HepG2 (cell line): ENCODE results near the gene ZNF512B. TPM values are rescaled to one million over a fixed set of nuclear protein-coding genes. Genes with fewer than 3 reads are reported as not detected.

Source experiments
- CAMTA2 ChIP-seq: sonication (generic); formaldehyde crosslinking; IDR thresholded peaks from 2 replicates; pipeline ENCODE4 v1.4.0; 2020; ENCODE audit warnings: mild to moderate bottlenecking, missing genetic modification reagents, borderline replicate concordance
- CEBPB ChIP-seq: IDR thresholded peaks from 2 replicates; pipeline ENCODE4 v1.6.1; 2011; ENCODE audit warnings: low read depth, low read length, improper control_type of control experiment, borderline replicate concordance
- MYNN ChIP-seq: sonication (generic); formaldehyde crosslinking; IDR thresholded peaks from 2 replicates; pipeline ENCODE4 v1.4.0; 2020; ENCODE audit warnings: mild to moderate bottlenecking, low read depth, missing genetic modification reagents
- NFE2 ChIP-seq: sonication (generic); formaldehyde crosslinking; IDR thresholded peaks from 2 replicates; pipeline ENCODE4 v1.4.0; 2020; ENCODE audit warnings: missing genetic modification reagents
- NFE2L2 ChIP-seq: fragments of 150-350 bp; IDR thresholded peaks from 2 replicates; pipeline ENCODE4 v1.6.1; 2014; ENCODE audit warnings: low read length
- PHF5A ChIP-seq: IDR thresholded peaks from one replicate; pipeline ENCODE4 v1.6.1; 2018; ENCODE audit warnings: low read depth, missing genetic modification reagents; ENCODE audit not compliant: unreplicated experiment
- SMAD9 ChIP-seq: sonication (generic); formaldehyde crosslinking; IDR thresholded peaks from 2 replicates; pipeline ENCODE4 v1.5.1; 2020; ENCODE audit warnings: mild to moderate bottlenecking, missing genetic modification reagents
- SOX5 ChIP-seq: IDR thresholded peaks from 2 replicates; pipeline ENCODE4 v1.6.1; 2016; ENCODE audit warnings: borderline replicate concordance
- TP53 ChIP-seq: sonication (generic); formaldehyde crosslinking; conservative IDR thresholded peaks from 2 replicates; pipeline ENCODE4 v1.4.0; 2020; ENCODE audit warnings: missing genetic modification reagents
- ZEB1 ChIP-seq: IDR thresholded peaks from 2 replicates; pipeline ENCODE4 v1.6.1; 2012; ENCODE audit warnings: mild to moderate bottlenecking, low read depth, inconsistent platforms; ENCODE audit not compliant: insufficient replicate concordance
- ZNF138 ChIP-seq: sonication (generic); formaldehyde crosslinking; IDR thresholded peaks from 2 replicates; pipeline ENCODE4 v1.5.0; 2020; ENCODE audit warnings: mild to moderate bottlenecking, low read depth, missing genetic modification reagents
- ZNF326 ChIP-seq: sonication (generic); formaldehyde crosslinking; IDR thresholded peaks from 2 replicates; pipeline ENCODE4 v1.4.0; 2020; ENCODE audit warnings: missing genetic modification reagents, borderline replicate concordance
- ZNF605 ChIP-seq: sonication (generic); formaldehyde crosslinking; IDR thresholded peaks from 2 replicates; pipeline ENCODE4 v1.8.0; 2022; ENCODE audit warnings: mild to moderate bottlenecking, missing genetic modification reagents
- ZNF788 ChIP-seq: sonication (generic); formaldehyde crosslinking; IDR thresholded peaks from 2 replicates; pipeline ENCODE4 v1.5.0; 2020; ENCODE audit warnings: mild to moderate bottlenecking, missing genetic modification reagents, borderline replicate concordance
- ZSCAN12 ChIP-seq: sonication (generic); formaldehyde crosslinking; IDR thresholded peaks from 2 replicates; pipeline ENCODE4 v1.9.0; 2021; ENCODE audit warnings: mild to moderate bottlenecking, missing genetic modification reagents
- polyA plus RNA-seq, 8 experiments: library from polyadenylated mRNA; depleted of rRNA in 3 of 8; stranded (reverse) in 7 of 8; unstranded in 1 of 8; fragments of >200 nt; fragmentation: Illumina TruSeq in 4 of 8; extraction: Trizol in 4 of 8; gene quantifications; 2 replicates each; pipeline versions ENCODE4 v1.2.1 to v1.2.3, GENCODE V29; 2011 to 2016; ENCODE audit warnings: low read depth in 4 of 8, missing spikeins in 1 of 8, mixed read lengths in 1 of 8; ENCODE audit not compliant: insufficient read depth in 1 of 8
- total RNA-seq, 5 experiments: library from RNA; depleted of rRNA; stranded (reverse); fragments of >200 nt; fragmentation: Illumina TruSeq; extraction: Trizol; gene quantifications; 2 replicates each; pipeline ENCODE4 v1.2.3, GENCODE V29; 2016; ENCODE audit warnings: low read depth in 1 of 5
- TF ChIP-seq, protein P1 (sequence below): sonication (generic); formaldehyde crosslinking; IDR thresholded peaks from 2 replicates; pipeline ENCODE4 v1.5.1; 2020; ENCODE audit warnings: missing genetic modification reagents, mild to moderate bottlenecking, borderline replicate concordance
- TF ChIP-seq, protein P2 (sequence below): IDR thresholded peaks from 2 replicates; pipeline ENCODE4 v1.4.0; 2020; ENCODE audit warnings: mild to moderate bottlenecking, missing genetic modification reagents
- TF ChIP-seq, protein P3 (sequence below): sonication (generic); formaldehyde crosslinking; IDR thresholded peaks from 2 replicates; pipeline ENCODE4 v1.5.1; 2020; ENCODE audit warnings: mild to moderate bottlenecking, missing genetic modification reagents

The ZNF512B gene
- total and polyA plus RNA-seq, 2 of the 13 experiments (the other 11 are each of a cell fraction or from before 2014, with no cell fraction given): 11.5 to 30.6 TPM

DNA sequence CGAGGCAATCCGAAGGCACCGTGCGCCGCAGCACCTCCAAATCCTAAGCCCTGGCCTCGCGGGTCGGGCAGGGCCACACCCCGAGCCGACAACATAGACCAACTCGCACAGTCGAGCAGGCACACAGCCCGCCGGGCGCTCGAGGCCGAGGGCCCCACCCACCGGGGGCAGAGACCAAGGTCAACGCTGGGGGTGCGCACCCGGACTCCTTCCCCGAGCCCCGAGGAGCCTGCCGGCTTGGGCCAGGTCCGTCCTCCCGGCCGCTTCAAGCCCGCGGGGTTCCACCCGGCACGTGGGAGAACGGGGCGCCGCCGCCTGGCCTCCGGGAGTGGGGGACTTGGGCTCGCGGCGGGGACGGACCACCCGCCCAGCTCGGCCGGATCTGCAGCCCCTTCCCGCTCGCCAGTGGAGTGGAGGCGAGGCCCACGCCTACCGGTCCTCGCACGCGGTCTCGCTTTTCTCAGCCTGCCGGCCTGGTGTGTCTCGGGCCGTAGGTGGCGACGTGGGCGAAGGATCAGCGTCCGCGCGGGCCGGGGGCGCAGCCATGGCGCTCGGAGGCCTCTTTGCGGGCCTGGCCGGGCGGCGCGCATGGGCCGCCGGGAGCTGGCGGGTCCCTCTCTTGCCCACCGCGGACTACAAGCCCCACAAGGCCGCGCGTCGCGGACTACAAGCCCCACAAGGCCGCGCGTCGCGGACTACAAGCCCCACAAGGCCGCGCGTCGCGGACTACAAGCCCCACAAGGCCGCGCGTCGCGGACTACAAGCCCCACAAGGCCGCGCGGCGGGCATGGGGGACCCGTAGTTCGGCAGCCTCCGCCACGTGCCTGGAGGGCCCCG, 13.7 kb downstream of the ZNF512B start, which contains the start of gene UCKL1 (continued):
- TF ChIP-seq ZNF788 (CRISPR knock-in tag): peak; percentile 98
- peak; percentile 94 for TF ChIP-seq ZNF605 (CRISPR knock-in tag)
- peak; percentile 94 for TF ChIP-seq MYNN (CRISPR knock-in tag)
- no peak for TF ChIP-seq CEBPB
- TF ChIP-seq SMAD9 (CRISPR knock-in tag): peak; percentile 24; the same call in 1 of the 2 replicates
- peak; percentile 94; the same call in 1 of the 2 replicates for TF ChIP-seq ZSCAN12
- peak; percentile 99 for TF ChIP-seq CAMTA2 (CRISPR knock-in tag)
- peak; percentile 77 for TF ChIP-seq ZNF326
- peak; percentile 99 for TF ChIP-seq ZNF138 (CRISPR knock-in tag)
- no peak for TF ChIP-seq PHF5A (CRISPR knock-in tag)
- TF ChIP-seq NFE2: no peak; the same call in 1 of the 2 replicates
- TF ChIP-seq NFE2L2: no peak
- TF ChIP-seq, protein P1, sequence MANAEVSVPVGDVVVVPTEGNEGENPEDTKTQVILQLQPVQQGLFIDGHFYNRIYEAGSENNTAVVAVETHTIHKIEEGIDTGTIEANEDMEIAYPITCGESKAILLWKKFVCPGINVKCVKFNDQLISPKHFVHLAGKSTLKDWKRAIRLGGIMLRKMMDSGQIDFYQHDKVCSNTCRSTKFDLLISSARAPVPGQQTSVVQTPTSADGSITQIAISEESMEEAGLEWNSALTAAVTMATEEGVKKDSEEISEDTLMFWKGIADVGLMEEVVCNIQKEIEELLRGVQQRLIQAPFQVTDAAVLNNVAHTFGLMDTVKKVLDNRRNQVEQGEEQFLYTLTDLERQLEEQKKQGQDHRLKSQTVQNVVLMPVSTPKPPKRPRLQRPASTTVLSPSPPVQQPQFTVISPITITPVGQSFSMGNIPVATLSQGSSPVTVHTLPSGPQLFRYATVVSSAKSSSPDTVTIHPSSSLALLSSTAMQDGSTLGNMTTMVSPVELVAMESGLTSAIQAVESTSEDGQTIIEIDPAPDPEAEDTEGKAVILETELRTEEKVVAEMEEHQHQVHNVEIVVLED (CRISPR knock-in tag): peak; percentile 94
- peak; percentile 62 for TF ChIP-seq SOX5 (CRISPR knock-in tag)
- TF ChIP-seq ZEB1: no peak
- TF ChIP-seq, protein P2, sequence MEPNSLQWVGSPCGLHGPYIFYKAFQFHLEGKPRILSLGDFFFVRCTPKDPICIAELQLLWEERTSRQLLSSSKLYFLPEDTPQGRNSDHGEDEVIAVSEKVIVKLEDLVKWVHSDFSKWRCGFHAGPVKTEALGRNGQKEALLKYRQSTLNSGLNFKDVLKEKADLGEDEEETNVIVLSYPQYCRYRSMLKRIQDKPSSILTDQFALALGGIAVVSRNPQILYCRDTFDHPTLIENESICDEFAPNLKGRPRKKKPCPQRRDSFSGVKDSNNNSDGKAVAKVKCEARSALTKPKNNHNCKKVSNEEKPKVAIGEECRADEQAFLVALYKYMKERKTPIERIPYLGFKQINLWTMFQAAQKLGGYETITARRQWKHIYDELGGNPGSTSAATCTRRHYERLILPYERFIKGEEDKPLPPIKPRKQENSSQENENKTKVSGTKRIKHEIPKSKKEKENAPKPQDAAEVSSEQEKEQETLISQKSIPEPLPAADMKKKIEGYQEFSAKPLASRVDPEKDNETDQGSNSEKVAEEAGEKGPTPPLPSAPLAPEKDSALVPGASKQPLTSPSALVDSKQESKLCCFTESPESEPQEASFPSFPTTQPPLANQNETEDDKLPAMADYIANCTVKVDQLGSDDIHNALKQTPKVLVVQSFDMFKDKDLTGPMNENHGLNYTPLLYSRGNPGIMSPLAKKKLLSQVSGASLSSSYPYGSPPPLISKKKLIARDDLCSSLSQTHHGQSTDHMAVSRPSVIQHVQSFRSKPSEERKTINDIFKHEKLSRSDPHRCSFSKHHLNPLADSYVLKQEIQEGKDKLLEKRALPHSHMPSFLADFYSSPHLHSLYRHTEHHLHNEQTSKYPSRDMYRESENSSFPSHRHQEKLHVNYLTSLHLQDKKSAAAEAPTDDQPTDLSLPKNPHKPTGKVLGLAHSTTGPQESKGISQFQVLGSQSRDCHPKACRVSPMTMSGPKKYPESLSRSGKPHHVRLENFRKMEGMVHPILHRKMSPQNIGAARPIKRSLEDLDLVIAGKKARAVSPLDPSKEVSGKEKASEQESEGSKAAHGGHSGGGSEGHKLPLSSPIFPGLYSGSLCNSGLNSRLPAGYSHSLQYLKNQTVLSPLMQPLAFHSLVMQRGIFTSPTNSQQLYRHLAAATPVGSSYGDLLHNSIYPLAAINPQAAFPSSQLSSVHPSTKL (CRISPR knock-in tag): peak; percentile 87
- TF ChIP-seq TP53 (CRISPR knock-in tag): peak; percentile 91
- TF ChIP-seq, protein P3, sequence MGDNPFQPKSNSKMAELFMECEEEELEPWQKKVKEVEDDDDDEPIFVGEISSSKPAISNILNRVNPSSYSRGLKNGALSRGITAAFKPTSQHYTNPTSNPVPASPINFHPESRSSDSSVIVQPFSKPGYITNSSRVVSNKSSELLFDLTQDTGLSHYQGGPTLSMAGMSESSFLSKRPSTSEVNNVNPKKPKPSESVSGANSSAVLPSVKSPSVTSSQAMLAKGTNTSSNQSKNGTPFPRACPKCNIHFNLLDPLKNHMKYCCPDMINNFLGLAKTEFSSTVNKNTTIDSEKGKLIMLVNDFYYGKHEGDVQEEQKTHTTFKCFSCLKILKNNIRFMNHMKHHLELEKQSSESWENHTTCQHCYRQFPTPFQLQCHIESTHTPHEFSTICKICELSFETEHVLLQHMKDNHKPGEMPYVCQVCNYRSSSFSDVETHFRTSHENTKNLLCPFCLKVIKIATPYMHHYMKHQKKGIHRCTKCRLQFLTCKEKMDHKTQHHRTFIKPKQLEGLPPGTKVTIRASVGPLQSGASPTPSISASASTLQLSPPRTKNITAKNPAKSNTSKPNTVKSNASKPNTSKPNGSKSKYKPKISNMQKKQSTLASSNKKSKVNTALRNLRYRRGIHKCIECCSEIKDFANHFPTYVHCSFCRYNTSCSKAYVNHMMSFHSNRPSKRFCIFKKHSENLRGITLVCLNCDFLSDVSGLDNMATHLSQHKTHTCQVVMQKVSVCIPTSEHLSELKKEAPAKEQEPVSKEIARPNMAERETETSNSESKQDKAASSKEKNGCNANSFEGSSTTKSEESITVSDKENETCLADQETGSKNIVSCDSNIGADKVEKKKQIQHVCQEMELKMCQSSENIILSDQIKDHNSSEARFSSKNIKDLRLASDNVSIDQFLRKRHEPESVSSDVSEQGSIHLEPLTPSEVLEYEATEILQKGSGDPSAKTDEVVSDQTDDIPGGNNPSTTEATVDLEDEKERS (CRISPR knock-in tag): no peak
